SK-N-SH (cell line): ENCODE measurements around the gene CD72.

Experiments
- CHD2 ChIP-seq: fragments of 150-350 bp; IDR thresholded peaks from 2 replicates; pipeline ENCODE4 v1.6.1; 2018; ENCODE audit warnings: low read length; ENCODE audit not compliant: partially characterized antibody
- CTCF ChIP-seq: fragments of 200-600 bp; sonication (generic); IDR thresholded peaks from 2 replicates; pipeline ENCODE4 v1.6.1; 2017; ENCODE audit warnings: antibody characterized with exemption, mild to moderate bottlenecking, moderate library complexity
- EP300 ChIP-seq, 2 experiments: IDR thresholded peaks; 2 replicates each; pipeline versions ENCODE4 v1.4.0 to v1.6.1; 2012; ENCODE audit warnings: borderline replicate concordance in 1 of 2, low read depth in 1 of 2, low read length in 1 of 2
- FOXM1 ChIP-seq: IDR thresholded peaks from 2 replicates; pipeline ENCODE4 v1.4.0; 2012; ENCODE audit warnings: low read depth, mild to moderate bottlenecking
- MAX ChIP-seq: IDR thresholded peaks from 2 replicates; pipeline ENCODE4 v1.4.0; 2012; ENCODE audit warnings: low read depth
- NFIC ChIP-seq: IDR thresholded peaks from 2 replicates; pipeline ENCODE4 v1.4.0; 2012; ENCODE audit warnings: borderline replicate concordance
- POLR2AphosphoS5 ChIP-seq: IDR thresholded peaks from 2 replicates; pipeline ENCODE4 v1.6.1; 2012; ENCODE audit warnings: low read depth, low read length
- RFX5 ChIP-seq: IDR thresholded peaks from 2 replicates; pipeline ENCODE4 v1.6.1; 2012; ENCODE audit warnings: mild to moderate bottlenecking, improper control_type of control experiment, low read length
- SIN3A ChIP-seq: IDR thresholded peaks from 2 replicates; pipeline ENCODE4 v1.6.1; 2012; ENCODE audit warnings: low read depth, mild to moderate bottlenecking, low read length, moderate library complexity, borderline replicate concordance
- TCF12 ChIP-seq: IDR thresholded peaks from 2 replicates; pipeline ENCODE4 v1.4.0; 2012
- ZBTB33 ChIP-seq: IDR thresholded peaks from 2 replicates; pipeline ENCODE4 v1.4.0; 2012; ENCODE audit warnings: low read depth, borderline replicate concordance
- TF ChIP-seq, protein P1 (sequence below): IDR thresholded peaks from 2 replicates; pipeline ENCODE4 v1.6.1; 2012; ENCODE audit warnings: mild to moderate bottlenecking, low read depth, low read length, moderate library complexity

GRCh38 chr9:35579130-35579529, 39.1 kb downstream of the CD72 start:
- TF ChIP-seq EP300 (IDR thresholded peaks at IDR 0.05; ENCODE audit: borderline replicate concordance in 1 of 2, low read depth in 1 of 2, low read length in 1 of 2) (no peak), TCF12 (no peak), MAX (no peak), CTCF (no peak), POLR2AphosphoS5 (no peak), FOXM1 (no peak), RFX5 (no peak), NFIC (no peak), SIN3A (no peak), ZBTB33 (no peak), CHD2 (no peak)
- TF ChIP-seq, protein P1, sequence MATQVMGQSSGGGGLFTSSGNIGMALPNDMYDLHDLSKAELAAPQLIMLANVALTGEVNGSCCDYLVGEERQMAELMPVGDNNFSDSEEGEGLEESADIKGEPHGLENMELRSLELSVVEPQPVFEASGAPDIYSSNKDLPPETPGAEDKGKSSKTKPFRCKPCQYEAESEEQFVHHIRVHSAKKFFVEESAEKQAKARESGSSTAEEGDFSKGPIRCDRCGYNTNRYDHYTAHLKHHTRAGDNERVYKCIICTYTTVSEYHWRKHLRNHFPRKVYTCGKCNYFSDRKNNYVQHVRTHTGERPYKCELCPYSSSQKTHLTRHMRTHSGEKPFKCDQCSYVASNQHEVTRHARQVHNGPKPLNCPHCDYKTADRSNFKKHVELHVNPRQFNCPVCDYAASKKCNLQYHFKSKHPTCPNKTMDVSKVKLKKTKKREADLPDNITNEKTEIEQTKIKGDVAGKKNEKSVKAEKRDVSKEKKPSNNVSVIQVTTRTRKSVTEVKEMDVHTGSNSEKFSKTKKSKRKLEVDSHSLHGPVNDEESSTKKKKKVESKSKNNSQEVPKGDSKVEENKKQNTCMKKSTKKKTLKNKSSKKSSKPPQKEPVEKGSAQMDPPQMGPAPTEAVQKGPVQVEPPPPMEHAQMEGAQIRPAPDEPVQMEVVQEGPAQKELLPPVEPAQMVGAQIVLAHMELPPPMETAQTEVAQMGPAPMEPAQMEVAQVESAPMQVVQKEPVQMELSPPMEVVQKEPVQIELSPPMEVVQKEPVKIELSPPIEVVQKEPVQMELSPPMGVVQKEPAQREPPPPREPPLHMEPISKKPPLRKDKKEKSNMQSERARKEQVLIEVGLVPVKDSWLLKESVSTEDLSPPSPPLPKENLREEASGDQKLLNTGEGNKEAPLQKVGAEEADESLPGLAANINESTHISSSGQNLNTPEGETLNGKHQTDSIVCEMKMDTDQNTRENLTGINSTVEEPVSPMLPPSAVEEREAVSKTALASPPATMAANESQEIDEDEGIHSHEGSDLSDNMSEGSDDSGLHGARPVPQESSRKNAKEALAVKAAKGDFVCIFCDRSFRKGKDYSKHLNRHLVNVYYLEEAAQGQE = no peak
